HepG2 (cell line): Measurements from ENCODE around the gene KCNK5. TPM values are rescaled to one million over a fixed set of nuclear protein-coding genes. Genes with fewer than 3 reads are reported as not detected.

ENCODE experiments used
- ATAC-seq: fragments of 200-7000 bp; cut with Tn5 transposase; 3 replicates; pipeline ENCODE4 v1.9.1; 2020; ENCODE audit warnings: mild to moderate bottlenecking, moderate library complexity
- BruUV-seq: library from RNA; stranded (reverse); fragments of 400-500 nt; replicated peaks from 2 replicates; lab custom pipeline; 2021; lab: Mats Ljungman, UMichigan
- CTCF ChIA-PET: fragments of 300-600 bp; formaldehyde crosslinking; extraction: SDS; loops from one replicate; lab custom pipeline; 2021; ENCODE audit warnings: low total read pairs, inconsistent platforms, low intra/inter-chr PET ratio; lab: Yijun Ruan, JAX
- POLR2A ChIA-PET: fragments of 350-600 bp; sonication (Branson Sonifier 250); formaldehyde crosslinking; loops from one replicate; lab custom pipeline; 2020; ENCODE audit warnings: antibody characterized with exemption, inconsistent platforms; lab: Yijun Ruan, JAX
- DNase-seq: peaks from one replicate; pipeline ENCODE4 v3.0.0-alpha.2; 2015; ENCODE audit warnings: low spot score
- FAIRE-seq: peaks from 3 replicates; lab custom pipeline; 2011; peaks lifted over from hg19 to GRCh38; lab: Jason Lieb, UNC
- H2AFZ ChIP-seq: one replicate; pipeline ENCODE4 v1.6.1; 2011; ENCODE audit warnings: low read length, inconsistent platforms
- H3K27ac ChIP-seq: fragments of 300-600 bp; 3 replicates; pipeline ENCODE4 v1.8.0; 2011; ENCODE audit warnings: mixed run types, mild to moderate bottlenecking, mixed read lengths, low read length, inconsistent platforms; ENCODE audit not compliant: insufficient read depth; ENCODE audit errors: extremely low read length
- H3K27me3 ChIP-seq, 2 experiments: fragments of 200-600 bp in 1 of 2; 2 replicates in 1 of 2; 3 replicates in 1 of 2; pipeline versions ENCODE4 v1.6.0 to v1.8.0; 2011; ENCODE audit warnings: low read length in 2 of 2, mild to moderate bottlenecking in 2 of 2, moderate library complexity in 2 of 2, inconsistent platforms in 1 of 2; ENCODE audit not compliant: insufficient read depth in 2 of 2, control insufficient read depth in 1 of 2
- H3K36me3 ChIP-seq, 2 experiments: fragments of 200-600 bp in 1 of 2; replicated peaks in 1 of 2; 2 replicates in 1 of 2; 3 replicates in 1 of 2; pipeline versions ENCODE4 v1.5.1 to v1.8.0; 2011; ENCODE audit warnings: low read length in 2 of 2, inconsistent platforms in 1 of 2; ENCODE audit not compliant: insufficient read depth in 2 of 2, control insufficient read depth in 1 of 2
- H3K4me1 ChIP-seq: 2 replicates; pipeline ENCODE4 v1.5.1; 2012; ENCODE audit warnings: low read length, inconsistent platforms; ENCODE audit not compliant: insufficient read depth
- H3K4me2 ChIP-seq: 2 replicates; pipeline ENCODE4 v1.6.0; 2011; ENCODE audit warnings: low read depth, low read length, inconsistent platforms
- H3K4me3 ChIP-seq, 3 experiments: fragments of 200-600 bp in 1 of 3; sonication (generic), shearing (Covaris generic) in 1 of 3; replicated peaks in 1 of 3; 2 replicates each; pipeline ENCODE4 v1.5.1; 2011 to 2016; ENCODE audit warnings: low read length in 3 of 3, inconsistent platforms in 2 of 3, low read depth in 2 of 3, mild to moderate bottlenecking in 2 of 3, control low read depth in 1 of 3, mixed read lengths in 1 of 3; ENCODE audit not compliant: insufficient read depth in 1 of 3
- H3K79me2 ChIP-seq: one replicate; pipeline ENCODE4 v1.6.1; 2011; ENCODE audit warnings: low read length, inconsistent platforms; ENCODE audit not compliant: insufficient read depth
- H3K9ac ChIP-seq: 2 replicates; pipeline ENCODE4 v1.6.0; 2011; ENCODE audit warnings: mild to moderate bottlenecking, low read depth, low read length, inconsistent platforms; ENCODE audit not compliant: insufficient read depth
- H3K9me3 ChIP-seq: 2 replicates; pipeline ENCODE4 v1.5.1; 2012; ENCODE audit warnings: mild to moderate bottlenecking, low read length
- H4K20me1 ChIP-seq: 2 replicates; pipeline ENCODE4 v1.6.0; 2011; ENCODE audit warnings: inconsistent platforms, mild to moderate bottlenecking, low read length, moderate library complexity; ENCODE audit not compliant: insufficient read depth
- CEBPG ChIP-seq: IDR thresholded peaks from 2 replicates; pipeline ENCODE4 v1.6.1; 2016
- EHMT2 ChIP-seq: fragments of 200-600 bp; sonication (generic); IDR thresholded peaks from 2 replicates; pipeline ENCODE4 v1.7.0; 2017; ENCODE audit warnings: antibody characterized with exemption, low read depth, low read length, borderline replicate concordance
- KDM1A ChIP-seq: IDR thresholded peaks from 2 replicates; pipeline ENCODE4 v1.6.1; 2016; ENCODE audit warnings: missing compliant biosample characterization
- KDM3A ChIP-seq: IDR thresholded peaks from 2 replicates; pipeline ENCODE4 v1.6.1; 2018; ENCODE audit warnings: low read depth, missing compliant biosample characterization
- MTA3 ChIP-seq: sonication (generic); formaldehyde crosslinking; IDR thresholded peaks from 2 replicates; pipeline ENCODE4 v1.4.0; 2020; ENCODE audit warnings: missing genetic modification reagents
- PHF20 ChIP-seq: sonication (generic); formaldehyde crosslinking; IDR thresholded peaks from 2 replicates; pipeline ENCODE4 v1.5.0; 2020; ENCODE audit warnings: mild to moderate bottlenecking, missing genetic modification reagents
- POLR2AphosphoS5 ChIP-seq: IDR thresholded peaks from 2 replicates; pipeline ENCODE4 v1.6.1; 2012; ENCODE audit warnings: low read depth, low read length
- PRMT3 ChIP-seq: sonication (generic); formaldehyde crosslinking; IDR thresholded peaks from 2 replicates; pipeline ENCODE4 v1.8.1; 2022; ENCODE audit warnings: low read depth, mild to moderate bottlenecking, moderate library complexity, missing genetic modification reagents, borderline replicate concordance
- RARG ChIP-seq: sonication (generic); formaldehyde crosslinking; IDR thresholded peaks from 2 replicates; pipeline ENCODE4 v1.4.0; 2020; ENCODE audit warnings: low read depth, mild to moderate bottlenecking, missing genetic modification reagents
- RCOR2 ChIP-seq: IDR thresholded peaks from 2 replicates; pipeline ENCODE4 v1.6.1; 2016; ENCODE audit warnings: missing biosample characterization, missing genetic modification reagents
- ZBTB1 ChIP-seq: sonication (generic); formaldehyde crosslinking; IDR thresholded peaks from 2 replicates; pipeline ENCODE4 v1.4.0; 2020; ENCODE audit warnings: missing genetic modification reagents, borderline replicate concordance
- ZBTB21 ChIP-seq: sonication (generic); formaldehyde crosslinking; IDR thresholded peaks from 2 replicates; pipeline ENCODE4 v1.4.0; 2020; ENCODE audit warnings: missing genetic modification reagents
- ZKSCAN5 ChIP-seq: sonication (generic); formaldehyde crosslinking; IDR thresholded peaks from 2 replicates; pipeline ENCODE4 v1.5.1; 2020; ENCODE audit warnings: mild to moderate bottlenecking, missing genetic modification reagents
- ZNF468 ChIP-seq: sonication (generic); formaldehyde crosslinking; IDR thresholded peaks from 2 replicates; pipeline ENCODE4 v1.8.0; 2022; ENCODE audit warnings: mild to moderate bottlenecking, moderate library complexity, missing genetic modification reagents
- ZNF501 ChIP-seq: sonication (generic); formaldehyde crosslinking; IDR thresholded peaks from 2 replicates; pipeline ENCODE4 v1.5.1; 2020; ENCODE audit warnings: mild to moderate bottlenecking, moderate library complexity, missing genetic modification reagents
- WGBS: methylation state at CpG from one replicate; pipeline ENCODE4 v1.1.6; 2017; ENCODE audit warnings: low lambda C conversion rate; 5-methylcytosine and 5-hydroxymethylcytosine counted together
- in situ Hi-C: cut with HindIII; loops from 2 replicates; pipeline ENCODE4 v1.10.0; 2017; ENCODE audit warnings: low pct_unique_long_range_greater_than_20kb; ENCODE audit not compliant: extremely low pct_ligation_motif_present
- intact Hi-C: fragments of 100-400 bp; cut with micrococcal nuclease; formaldehyde crosslinking; loops from one replicate; pipeline ENCODE4 v1.10.0; 2022; ENCODE audit not compliant: unreplicated experiment
- polyA plus RNA-seq, 8 experiments: library from polyadenylated mRNA; depleted of rRNA in 3 of 8; stranded (reverse) in 7 of 8; unstranded in 1 of 8; fragments of >200 nt; fragmentation: Illumina TruSeq in 4 of 8; extraction: Trizol in 4 of 8; gene quantifications; 2 replicates each; pipeline versions ENCODE4 v1.2.1 to v1.2.3, GENCODE V29; 2011 to 2016; ENCODE audit warnings: low read depth in 4 of 8, missing spikeins in 1 of 8, mixed read lengths in 1 of 8; ENCODE audit not compliant: insufficient read depth in 1 of 8
- total RNA-seq, 5 experiments: library from RNA; depleted of rRNA; stranded (reverse); fragments of >200 nt; fragmentation: Illumina TruSeq; extraction: Trizol; gene quantifications; 2 replicates each; pipeline ENCODE4 v1.2.3, GENCODE V29; 2016; ENCODE audit warnings: low read depth in 1 of 5
- TF ChIP-seq, protein P1 (sequence below): sonication (generic); formaldehyde crosslinking; IDR thresholded peaks from 2 replicates; pipeline ENCODE4 v1.4.0; 2020; ENCODE audit warnings: missing genetic modification reagents
- TF ChIP-seq, protein P2 (sequence below): sonication (generic); formaldehyde crosslinking; IDR thresholded peaks from 2 replicates; pipeline ENCODE4 v1.8.1; 2023; ENCODE audit warnings: missing genetic modification reagents, inconsistent platforms, borderline replicate concordance
- TF ChIP-seq, protein P3 (sequence below): sonication (generic); formaldehyde crosslinking; IDR thresholded peaks from 2 replicates; pipeline ENCODE4 v1.8.1; 2023; ENCODE audit warnings: mild to moderate bottlenecking, inconsistent platforms, moderate library complexity, missing genetic modification reagents, borderline replicate concordance
- TF ChIP-seq, protein P4 (sequence below): sonication (generic); formaldehyde crosslinking; IDR thresholded peaks from 2 replicates; pipeline ENCODE4 v1.8.0; 2022; ENCODE audit warnings: mild to moderate bottlenecking, missing genetic modification reagents, moderate library complexity

Gene KCNK5
- total and polyA plus RNA-seq, 2 of the 13 experiments (the other 11 are each of a cell fraction or from before 2014, with no cell fraction given) = 0.04 TPM; not detected in 1

DNA sequence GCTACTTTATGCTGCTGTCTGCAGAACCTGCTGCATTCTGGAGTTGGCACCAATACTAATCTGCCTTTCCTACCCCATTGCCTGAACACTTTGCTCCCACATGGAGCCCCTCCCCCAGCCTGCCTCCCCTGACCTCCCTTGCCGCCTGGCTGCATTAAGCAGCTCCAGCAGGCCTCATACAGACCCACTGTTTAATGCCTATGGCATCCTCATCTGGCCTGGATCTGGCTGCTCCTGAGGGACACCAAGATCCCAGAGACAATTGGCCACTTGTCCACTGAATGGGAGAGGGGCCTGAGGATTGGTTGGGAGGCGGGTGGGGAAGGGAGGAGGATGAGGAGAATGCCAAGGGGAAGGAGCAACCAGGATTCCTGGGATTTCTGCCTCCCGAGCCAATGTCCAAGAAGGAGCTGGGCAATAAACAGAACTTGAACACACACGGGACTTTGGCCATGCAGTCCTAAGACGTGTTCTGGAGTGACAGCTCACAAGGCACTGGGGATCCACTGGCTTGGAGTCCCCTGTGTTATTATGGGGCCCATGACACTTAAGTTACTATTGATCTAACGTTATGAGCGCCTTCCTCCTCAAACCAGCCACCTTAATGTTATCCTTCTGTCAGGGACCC lies 10.4 kb upstream of the KCNK5 start:
- Histone ChIP-seq H3K36me3 (no peaks in the 10 kb centered on the region), H3K27ac (no peak overlapping the region), H4K20me1 (no peaks in the 10 kb centered on the region), H3K4me3 (no peak overlapping the region)
- DNase-seq = no peak
- no peak for FAIRE-seq
- ChIA-PET POLR2A (no interaction called here), CTCF (no interaction called here)
- intact Hi-C loops = no loop called here
- WGBS = 7% methylated on average over 6 of the region's 7 CpGs
- TF ChIP-seq PRMT3 (CRISPR knock-in tag) (no peak), KDM1A (CRISPR knock-in tag) (no peak), ZBTB21 (CRISPR knock-in tag) (no peak), RARG (CRISPR knock-in tag) (no peak), MTA3 (CRISPR knock-in tag) (no peak), EHMT2 (no peak), RCOR2 (CRISPR knock-in tag) (no peak), PHF20 (CRISPR knock-in tag) (no peak), ZNF468 (CRISPR knock-in tag) (no peak), CEBPG (CRISPR knock-in tag) (no peak), ZNF501 (no peak), ZBTB1 (CRISPR knock-in tag) (no peak), KDM3A (CRISPR knock-in tag) (no peak), POLR2AphosphoS5 (no peak), ZKSCAN5 (CRISPR knock-in tag) (no peak)
- TF ChIP-seq, protein P1, sequence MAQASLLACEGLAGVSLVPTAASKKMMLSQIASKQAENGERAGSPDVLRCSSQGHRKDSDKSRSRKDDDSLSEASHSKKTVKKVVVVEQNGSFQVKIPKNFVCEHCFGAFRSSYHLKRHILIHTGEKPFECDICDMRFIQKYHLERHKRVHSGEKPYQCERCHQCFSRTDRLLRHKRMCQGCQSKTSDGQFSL = no peak
- TF ChIP-seq, protein P2, sequence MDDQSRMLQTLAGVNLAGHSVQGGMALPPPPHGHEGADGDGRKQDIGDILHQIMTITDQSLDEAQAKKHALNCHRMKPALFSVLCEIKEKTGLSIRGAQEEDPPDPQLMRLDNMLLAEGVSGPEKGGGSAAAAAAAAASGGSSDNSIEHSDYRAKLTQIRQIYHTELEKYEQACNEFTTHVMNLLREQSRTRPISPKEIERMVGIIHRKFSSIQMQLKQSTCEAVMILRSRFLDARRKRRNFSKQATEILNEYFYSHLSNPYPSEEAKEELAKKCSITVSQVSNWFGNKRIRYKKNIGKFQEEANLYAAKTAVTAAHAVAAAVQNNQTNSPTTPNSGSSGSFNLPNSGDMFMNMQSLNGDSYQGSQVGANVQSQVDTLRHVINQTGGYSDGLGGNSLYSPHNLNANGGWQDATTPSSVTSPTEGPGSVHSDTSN (CRISPR knock-in tag) = no peak
- TF ChIP-seq, protein P3, sequence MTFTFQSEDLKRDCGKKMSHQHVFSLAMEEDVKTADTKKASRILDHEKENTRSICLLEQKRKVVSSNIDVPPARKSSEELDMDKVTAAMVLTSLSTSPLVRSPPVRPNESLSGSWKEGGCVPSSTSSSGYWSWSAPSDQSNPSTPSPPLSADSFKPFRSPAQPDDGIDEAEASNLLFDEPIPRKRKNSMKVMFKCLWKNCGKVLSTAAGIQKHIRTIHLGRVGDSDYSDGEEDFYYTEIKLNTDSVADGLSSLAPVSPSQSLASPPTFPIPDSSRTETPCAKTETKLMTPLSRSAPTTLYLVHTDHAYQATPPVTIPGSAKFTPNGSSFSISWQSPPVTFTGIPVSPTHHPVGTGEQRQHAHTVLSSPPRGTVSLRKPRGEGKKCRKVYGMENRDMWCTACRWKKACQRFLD (CRISPR knock-in tag) = no peak
- TF ChIP-seq, protein P4, sequence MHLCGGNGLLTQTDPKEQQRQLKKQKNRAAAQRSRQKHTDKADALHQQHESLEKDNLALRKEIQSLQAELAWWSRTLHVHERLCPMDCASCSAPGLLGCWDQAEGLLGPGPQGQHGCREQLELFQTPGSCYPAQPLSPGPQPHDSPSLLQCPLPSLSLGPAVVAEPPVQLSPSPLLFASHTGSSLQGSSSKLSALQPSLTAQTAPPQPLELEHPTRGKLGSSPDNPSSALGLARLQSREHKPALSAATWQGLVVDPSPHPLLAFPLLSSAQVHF (CRISPR knock-in tag) = no peak
- TF ChIP-seq, all 625 proteins: peak for 0
- no peak overlapping the region for H3K9ac ChIP-seq
- no peaks in the 10 kb centered on the region; a peak in 1 of 5 replicates for H3K27me3 ChIP-seq
- H3K79me2 ChIP-seq = no peaks in the 10 kb centered on the region
- H3K4me1 ChIP-seq = no peaks in the 10 kb centered on the region
- ATAC-seq = no peak
- H3K4me2 ChIP-seq = no peak overlapping the region
- no TSS peak for BruUV-seq
- H2AFZ ChIP-seq = no peak overlapping the region
- H3K9me3 ChIP-seq = no peaks in the 10 kb centered on the region
- in situ Hi-C loops = no loop called here
